Measurements from ENCODE around the gene GPER1.
"Not testable (repeated sequence)": the region's sequence is repeated elsewhere in the genome, so short reads cannot be mapped to it uniquely, and the experiment has no call there.

GPER1 gene

GRCh38 chr7:1087952-1088920, at the start of gene GPER1:
Gene GPER1 (plus strand): TSS chr7:1088113. CDS start chr7:1091729, 3,616 bp downstream.
- DNase-seq = no peak

DNA sequence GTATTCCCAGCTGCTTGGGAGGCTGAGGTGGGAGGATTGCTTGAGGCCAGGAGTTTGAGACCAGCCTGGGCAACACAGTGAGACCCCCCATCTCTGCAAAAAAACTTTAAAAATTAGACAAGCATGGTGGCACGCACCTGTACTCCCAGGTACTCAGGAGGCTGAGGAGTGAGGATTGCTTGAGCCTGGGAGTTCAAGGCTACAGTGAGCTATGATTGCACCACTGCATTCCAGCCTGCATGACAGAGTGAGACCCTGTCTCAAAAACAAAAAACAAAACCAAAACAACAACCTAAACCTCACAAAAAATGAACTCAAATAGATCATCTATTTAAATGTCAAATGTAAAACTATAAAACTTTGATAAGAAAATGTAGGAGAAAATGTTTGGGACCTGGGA, 47.7 kb upstream of the GPER1 start:
- DNase-seq = not testable (repeated sequence)

- no peak for DNase-seq
Observed at GRCh38 chr7:1040790-1041189, 47.1 kb upstream of the GPER1 start.

- DNase-seq = peak; percentile 3
Observed at GRCh38 chr7:1041551-1042491, 46.1 kb upstream of the GPER1 start.

DNA sequence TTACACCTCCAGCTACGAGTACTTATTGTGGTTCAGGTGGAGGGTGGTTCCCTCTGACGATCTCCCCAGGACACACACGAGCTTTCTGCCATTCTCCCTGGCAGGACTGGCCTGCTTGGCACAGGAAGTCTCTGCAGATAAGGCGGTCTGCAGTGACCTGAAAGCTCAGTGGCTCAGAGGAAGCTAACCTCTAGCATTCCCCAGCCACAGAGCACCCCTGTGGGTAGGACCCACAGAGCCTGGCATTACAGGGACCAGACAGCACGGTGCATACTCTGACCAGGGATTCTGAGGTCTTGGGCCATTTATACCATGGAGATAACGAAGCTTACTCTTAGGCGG, 45.5 kb upstream of the GPER1 start:
- no peak for DNase-seq

GRCh38 chr7:1043552-1044188, 44.2 kb upstream of the GPER1 start:
- DNase-seq = no peak

DNA sequence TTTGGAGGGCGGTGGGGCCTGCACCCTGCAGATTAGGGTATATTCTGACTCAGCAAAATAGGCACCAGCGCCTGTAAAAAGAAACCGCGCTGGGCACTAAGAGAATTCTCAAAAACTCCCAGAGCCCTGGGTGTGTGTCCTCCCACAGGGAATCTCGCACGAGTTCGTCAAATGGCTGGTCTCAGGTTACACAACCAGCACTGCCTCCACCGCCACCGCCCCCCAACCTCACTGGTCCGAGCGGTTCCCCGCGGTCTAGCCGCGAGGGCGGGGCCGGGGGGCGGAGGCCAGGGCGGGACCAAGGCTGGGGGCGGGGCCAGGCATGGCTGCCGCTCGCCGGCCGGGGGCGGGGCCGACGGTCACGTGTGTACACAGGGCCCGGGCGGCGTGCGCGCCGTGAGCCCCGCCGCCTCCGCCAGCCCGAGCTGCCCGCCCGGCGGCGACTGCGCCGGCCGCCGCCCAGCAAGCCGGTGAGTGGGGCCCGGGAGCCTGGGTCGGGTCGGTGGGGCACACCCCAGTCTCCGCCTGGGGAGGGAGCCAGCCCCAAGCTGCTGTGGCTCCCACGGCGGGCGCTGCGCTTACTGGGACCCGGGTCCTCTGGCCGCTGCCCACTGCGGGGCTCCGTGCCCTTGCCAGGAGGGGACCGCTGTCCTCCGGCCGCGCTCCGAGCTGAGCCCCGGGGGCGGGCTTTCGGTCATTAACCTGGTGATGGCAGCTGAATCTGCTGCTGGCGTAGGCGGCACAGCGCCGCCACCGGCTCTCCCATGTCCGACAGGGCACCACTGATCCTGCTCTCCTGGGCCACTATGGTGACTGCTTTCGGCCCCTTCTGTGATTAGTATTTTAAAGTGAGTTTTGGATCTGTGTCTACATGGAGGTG, 43.5 kb upstream of the GPER1 start, which contains the start of gene GPR146:
GPR146 (plus strand) TSS at position 358 of the 880 bp plus-strand sequence. CDS start 12,970 bp downstream, outside the sequence.
- DNase-seq = peak; percentile 89

GRCh38 chr7:1045069-1046063, 42.5 kb upstream of the GPER1 start:
- no peak for DNase-seq

- no peak for DNase-seq
Observed at GRCh38 chr7:1046722-1047679, 40.9 kb upstream of the GPER1 start.

DNA sequence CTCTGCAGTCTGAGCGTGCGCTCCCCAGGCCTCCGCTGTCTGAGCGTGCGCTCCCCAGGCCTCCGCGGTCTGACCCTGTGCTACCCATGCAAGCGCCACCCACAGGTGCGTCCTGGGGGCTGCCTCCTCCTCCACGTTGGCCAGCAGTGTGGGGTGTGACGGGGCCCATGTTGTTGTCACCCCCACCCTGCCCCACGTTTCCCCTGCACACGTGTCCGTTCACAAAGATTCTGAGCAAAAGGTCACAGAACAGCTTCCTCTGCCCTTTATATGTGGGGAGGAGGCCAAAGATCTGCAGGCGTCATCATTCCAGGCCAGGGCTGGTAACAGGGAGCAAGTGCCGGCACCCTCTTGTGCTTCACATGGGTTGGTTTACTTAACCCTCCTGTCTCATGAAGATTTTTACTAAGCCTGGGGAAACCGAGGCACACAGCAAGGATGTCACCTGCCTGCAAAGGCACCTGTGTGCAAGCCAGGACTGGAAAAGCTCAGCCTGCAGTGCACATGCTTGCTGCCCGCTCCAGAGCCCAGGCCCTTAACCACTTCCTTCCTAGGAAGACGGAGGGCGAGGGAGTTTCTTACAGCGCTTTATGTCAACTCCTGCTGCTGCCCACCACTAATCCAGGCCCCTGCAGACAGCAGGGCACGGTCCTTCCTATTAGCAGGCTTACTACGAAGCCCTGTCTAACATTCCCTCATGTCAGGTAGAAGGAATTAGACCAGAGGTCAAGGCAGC, 38.7 kb upstream of the GPER1 start:
- peak; percentile 45 for DNase-seq

DNA sequence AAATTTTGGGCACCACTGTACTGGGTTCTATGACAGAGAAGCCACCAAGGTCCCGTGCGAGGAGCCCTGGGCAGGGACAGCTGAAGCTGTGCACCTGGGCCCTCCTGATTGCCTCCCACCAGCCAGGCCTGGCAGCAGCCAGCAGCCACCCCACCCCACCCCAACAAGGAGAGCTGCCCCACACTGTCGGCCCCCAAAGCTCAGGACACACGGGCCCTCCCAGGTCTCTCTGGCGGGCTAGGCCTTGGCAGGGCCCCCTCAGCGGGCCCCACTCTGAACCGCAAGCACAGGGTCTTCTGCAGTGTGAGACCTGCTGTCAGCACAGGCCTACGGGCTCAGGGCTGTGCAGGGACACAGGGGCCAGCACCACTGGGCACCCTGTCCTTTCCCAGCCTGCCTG, 38.1 kb upstream of the GPER1 start:
- DNase-seq = no peak

DNA sequence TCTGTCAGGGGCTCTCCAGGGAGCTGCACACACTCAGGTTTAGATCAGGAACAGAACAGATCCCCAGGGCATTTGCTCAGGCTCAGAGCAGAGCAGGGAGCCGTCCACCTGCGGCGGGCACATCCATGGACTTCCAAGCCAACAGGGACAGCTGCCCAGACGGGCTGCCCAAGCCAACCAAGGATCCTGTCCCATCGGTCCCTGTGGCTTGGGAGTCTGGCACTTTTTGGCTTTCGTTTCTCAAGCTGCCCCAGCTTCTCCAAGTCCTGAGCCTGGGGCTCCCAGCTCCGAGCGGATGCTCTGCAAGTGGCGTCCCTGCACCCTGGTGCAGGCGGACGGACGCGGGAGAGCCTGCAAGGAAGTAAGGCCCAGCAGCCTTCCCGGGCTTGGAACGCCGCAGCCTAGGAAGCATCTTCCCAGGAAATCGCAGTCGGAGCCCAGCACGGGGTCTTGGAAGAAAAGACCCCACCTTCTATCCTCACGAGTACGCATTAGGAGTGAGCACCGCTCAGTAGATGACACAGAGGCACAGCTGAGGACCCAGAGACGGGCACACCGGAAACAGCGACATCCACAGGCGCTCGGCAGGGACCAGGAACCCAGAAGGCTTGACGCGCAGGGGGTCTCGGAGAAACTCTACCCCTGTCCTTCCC, 37.5 kb upstream of the GPER1 start:
- DNase-seq = no peak

- DNase-seq = no peak
Observed at GRCh38 chr7:1050956-1051690, 36.8 kb upstream of the GPER1 start.

- no peak for DNase-seq
Observed at GRCh38 chr7:1052031-1052818, 35.7 kb upstream of the GPER1 start.

DNA sequence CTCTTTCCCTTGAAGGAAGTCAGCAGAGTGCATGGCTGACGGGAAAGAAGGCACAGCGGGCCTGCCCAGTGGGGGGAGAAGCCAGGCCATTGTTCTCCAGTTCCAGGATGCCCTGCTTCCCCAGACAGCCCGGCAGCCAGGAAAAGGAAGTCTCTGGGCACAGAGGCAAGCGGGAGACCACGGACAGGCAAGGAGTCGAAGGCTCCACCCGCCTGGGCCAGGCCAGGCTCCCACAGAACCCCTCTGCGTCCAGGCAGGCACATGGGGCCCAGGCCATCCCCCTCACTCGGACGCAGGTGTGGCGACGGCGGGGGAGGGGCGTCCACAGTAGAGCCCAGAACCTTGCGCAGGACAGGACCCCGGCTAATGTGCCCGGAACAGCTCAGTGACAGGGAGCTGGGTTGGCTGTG, 34.9 kb upstream of the GPER1 start:
- peak; percentile 19 for DNase-seq

DNA sequence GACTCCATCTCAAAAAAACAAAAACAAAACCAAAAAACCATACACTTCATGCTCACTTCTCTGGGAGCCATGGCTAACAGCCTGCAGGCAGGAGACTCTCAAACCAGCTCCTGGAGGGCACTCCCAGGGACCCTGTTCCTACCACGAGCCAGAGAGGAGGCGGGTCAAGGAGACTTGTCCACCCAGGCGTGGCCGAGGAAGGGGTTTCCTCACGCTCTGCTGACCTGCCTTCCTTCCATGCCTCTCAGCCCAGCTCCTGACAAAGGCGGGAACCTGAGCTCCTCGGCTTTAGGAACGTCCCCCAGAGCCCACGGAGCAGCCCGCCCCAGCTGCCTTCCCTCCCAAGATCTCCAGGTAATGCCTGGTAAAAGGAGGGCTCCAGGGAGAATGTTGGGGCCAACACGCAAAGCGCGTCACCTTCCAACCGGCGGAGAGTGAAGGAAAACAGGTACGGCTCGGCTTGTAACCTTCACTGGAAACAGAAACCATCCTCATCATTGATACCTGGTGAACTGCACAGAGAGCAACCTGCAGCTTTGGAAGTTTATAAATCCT, 34.0 kb upstream of the GPER1 start:
- DNase-seq = no peak

Data from MV-4-11 (cell line).